Measurements from ENCODE around the gene NTN4. TPM values are rescaled to one million over a fixed set of nuclear protein-coding genes. Genes with fewer than 3 reads are reported as not detected.
A peak's percentile ranks its signal among the peaks of the same experiment; 100 is the strongest.

NTN4 gene
- total RNA-seq, 2 donors from 2014 or later, result 79.2 to 118 TPM

DNA sequence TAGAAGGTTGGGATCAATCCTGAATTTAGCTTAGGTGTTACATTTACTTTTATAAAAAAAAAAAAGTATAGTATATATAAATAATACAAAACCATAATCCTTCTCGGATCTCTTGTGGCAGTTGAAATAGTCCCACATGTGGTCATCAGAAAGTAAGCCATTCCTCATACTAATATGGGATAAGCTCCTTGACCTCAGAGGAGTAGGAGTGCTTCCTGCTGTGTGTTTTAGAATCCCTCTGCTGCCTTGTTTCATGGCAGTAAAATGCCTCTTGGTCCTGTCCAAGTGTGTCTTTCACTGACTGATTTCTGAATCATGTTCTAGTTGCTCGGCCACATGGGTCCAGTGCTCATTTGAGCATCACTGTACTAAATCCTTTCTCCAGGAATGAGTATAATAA is 117.0 kb downstream of the NTN4 start:
- H3K36me3 ChIP-seq, result no peaks in the 10 kb centered on the region
- H3K9me3 ChIP-seq, result no peaks in the 10 kb centered on the region
- WGBS, result 87% methylated on average over 2 of the region's 2 CpGs
- intact Hi-C loops (cut with DNase I), result no loop called here
- no peaks in the 10 kb centered on the region for H3K4me1 ChIP-seq (replicated peaks)
- TF ChIP-seq, protein P1, sequence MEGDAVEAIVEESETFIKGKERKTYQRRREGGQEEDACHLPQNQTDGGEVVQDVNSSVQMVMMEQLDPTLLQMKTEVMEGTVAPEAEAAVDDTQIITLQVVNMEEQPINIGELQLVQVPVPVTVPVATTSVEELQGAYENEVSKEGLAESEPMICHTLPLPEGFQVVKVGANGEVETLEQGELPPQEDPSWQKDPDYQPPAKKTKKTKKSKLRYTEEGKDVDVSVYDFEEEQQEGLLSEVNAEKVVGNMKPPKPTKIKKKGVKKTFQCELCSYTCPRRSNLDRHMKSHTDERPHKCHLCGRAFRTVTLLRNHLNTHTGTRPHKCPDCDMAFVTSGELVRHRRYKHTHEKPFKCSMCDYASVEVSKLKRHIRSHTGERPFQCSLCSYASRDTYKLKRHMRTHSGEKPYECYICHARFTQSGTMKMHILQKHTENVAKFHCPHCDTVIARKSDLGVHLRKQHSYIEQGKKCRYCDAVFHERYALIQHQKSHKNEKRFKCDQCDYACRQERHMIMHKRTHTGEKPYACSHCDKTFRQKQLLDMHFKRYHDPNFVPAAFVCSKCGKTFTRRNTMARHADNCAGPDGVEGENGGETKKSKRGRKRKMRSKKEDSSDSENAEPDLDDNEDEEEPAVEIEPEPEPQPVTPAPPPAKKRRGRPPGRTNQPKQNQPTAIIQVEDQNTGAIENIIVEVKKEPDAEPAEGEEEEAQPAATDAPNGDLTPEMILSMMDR (IDR thresholded peaks at IDR 0.05), result no peak
- TF ChIP-seq POLR2A (IDR thresholded peaks at IDR 0.05) (no peak), POLR2AphosphoS5 (IDR thresholded peaks at IDR 0.05) (no peak)
- H3K27me3 ChIP-seq (replicated peaks; ENCODE audit: insufficient read depth), result no peaks in the 10 kb centered on the region
- DNase-seq (ENCODE audit: low spot score), result no peak
- no peak overlapping the region for H3K4me3 ChIP-seq
- no peak overlapping the region for H3K27ac ChIP-seq

DNA sequence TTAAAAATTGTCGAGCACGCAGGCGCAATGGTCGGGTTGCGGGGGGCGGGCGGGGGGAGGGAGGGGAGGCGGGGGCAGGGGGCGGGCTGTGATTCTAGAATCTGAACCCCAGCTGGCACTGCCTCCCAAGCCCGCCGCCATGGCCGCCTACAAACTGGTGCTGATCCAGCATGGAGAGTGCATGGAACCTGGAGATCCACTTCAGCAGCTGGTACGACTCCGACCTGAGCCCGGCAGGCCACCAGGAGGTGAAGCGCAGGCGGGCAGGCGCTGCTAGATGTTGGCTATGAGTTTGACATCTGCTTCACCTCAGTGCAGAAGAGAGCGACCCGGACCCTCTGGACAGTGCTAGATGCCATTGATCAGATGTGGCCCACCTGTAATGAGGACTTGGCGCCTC is 118.4 kb downstream of the NTN4 start:
- no peak for DNase-seq (ENCODE audit: low spot score)
- Histone ChIP-seq H3K4me1 (replicated peaks) (no peaks in the 10 kb centered on the region), H3K36me3 (no peaks in the 10 kb centered on the region), H3K27ac (no peak overlapping the region), H3K27me3 (replicated peaks; ENCODE audit: insufficient read depth) (no peaks in the 10 kb centered on the region), H3K9me3 (no peaks in the 10 kb centered on the region), H3K4me3 (no peak overlapping the region)
- 96% methylated on average over 21 of the region's 21 CpGs for WGBS
- intact Hi-C loops (cut with DNase I), result no loop called here
- TF ChIP-seq, protein P1 (IDR thresholded peaks at IDR 0.05), result no peak
- TF ChIP-seq POLR2A (IDR thresholded peaks at IDR 0.05), result no peak

DNA sequence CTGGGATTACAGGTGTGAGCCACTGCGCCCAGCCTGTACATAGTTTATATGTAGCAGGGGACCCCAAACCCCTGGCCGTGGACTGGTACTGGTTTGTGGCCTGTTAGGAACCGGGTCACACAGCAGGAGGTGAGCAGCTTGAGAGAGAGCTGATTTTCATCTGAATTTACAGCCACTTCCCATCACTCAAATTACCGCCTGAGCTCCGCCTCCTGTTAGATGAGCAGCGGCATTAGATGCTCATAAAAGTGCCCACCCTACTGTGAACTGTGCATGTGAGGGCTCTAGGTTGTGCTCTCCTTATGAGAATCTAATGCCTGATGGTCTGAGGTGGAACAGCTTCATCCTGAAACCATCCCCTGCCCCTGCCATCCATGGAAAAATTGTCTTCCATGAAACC is 119.3 kb downstream of the NTN4 start:
- Histone ChIP-seq H3K4me3 (no peak overlapping the region), H3K27ac (no peak overlapping the region), H3K9me3 (no peaks in the 10 kb centered on the region), H3K36me3 (no peaks in the 10 kb centered on the region), H3K4me1 (replicated peaks) (no peaks in the 10 kb centered on the region), H3K27me3 (replicated peaks; ENCODE audit: insufficient read depth) (no peaks in the 10 kb centered on the region)
- TF ChIP-seq, protein P1 (IDR thresholded peaks at IDR 0.05), result no peak
- no peak for TF ChIP-seq POLR2A (IDR thresholded peaks at IDR 0.05)
- TF ChIP-seq POLR2AphosphoS5 (IDR thresholded peaks at IDR 0.05), result no peak
- DNase-seq (ENCODE audit: low spot score), result no peak
- 77% methylated on average over 6 of the region's 6 CpGs for WGBS
- intact Hi-C loops (cut with DNase I), result no loop called here

DNA sequence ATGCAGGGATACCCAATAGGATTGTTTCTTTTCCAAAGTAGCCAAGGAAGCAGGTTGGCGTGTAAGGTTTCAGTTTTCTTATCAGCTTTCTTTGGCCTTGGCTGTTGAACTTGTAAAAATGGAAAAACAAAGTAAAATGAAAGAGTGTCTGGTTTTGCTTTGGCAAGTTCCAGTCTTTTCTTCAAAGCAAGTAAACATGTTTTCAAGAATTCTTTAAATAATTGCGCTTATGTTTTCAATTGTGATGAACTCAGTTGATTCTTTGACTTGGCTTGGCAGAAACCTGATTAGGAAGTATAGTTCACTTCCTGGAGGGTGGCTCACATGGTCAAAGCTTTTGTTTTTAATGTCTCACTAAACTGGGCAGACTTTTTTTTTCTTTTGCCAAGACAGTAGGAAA is 127.0 kb downstream of the NTN4 start:
- Histone ChIP-seq H3K27ac (peak overlapping the region in 1 of 2 donors; percentile 25), H3K36me3 (no peaks in the 10 kb centered on the region), H3K27me3 (replicated peaks; ENCODE audit: insufficient read depth) (no peaks in the 10 kb centered on the region), H3K9me3 (no peaks in the 10 kb centered on the region), H3K4me1 (replicated peaks) (no peaks in the 10 kb centered on the region), H3K4me3 (no peak overlapping the region)
- peak; percentile 16 for DNase-seq (ENCODE audit: low spot score)
- WGBS, result 36% methylated on average over 2 of the region's 2 CpGs
- TF ChIP-seq POLR2AphosphoS5 (IDR thresholded peaks at IDR 0.05) (peak; percentile 69), POLR2A (IDR thresholded peaks at IDR 0.05) (no peak)
- TF ChIP-seq, protein P1 (IDR thresholded peaks at IDR 0.05), result no peak
- intact Hi-C loops (cut with DNase I), result no loop called here

DNA sequence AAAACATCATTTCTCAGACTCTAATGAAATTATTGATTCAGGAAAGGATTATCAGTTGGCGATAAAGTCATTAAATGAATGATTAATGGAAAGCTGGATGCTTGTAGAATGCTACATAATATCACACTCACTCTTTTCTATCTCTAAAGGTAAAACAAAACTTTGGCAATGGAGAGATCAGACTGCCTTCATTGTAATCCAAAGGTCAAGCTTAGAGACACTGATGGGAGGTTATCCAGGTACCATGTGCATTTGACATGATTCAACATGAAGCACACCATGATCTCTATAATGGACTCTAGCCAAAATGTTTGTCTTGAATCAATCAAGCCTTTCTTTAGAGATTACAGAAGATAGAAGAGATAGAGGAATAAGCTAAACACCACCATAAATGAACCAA is 129.2 kb downstream of the NTN4 start:
- no peak overlapping the region for H3K4me3 ChIP-seq
- no peaks in the 10 kb centered on the region for H3K4me1 ChIP-seq (replicated peaks)
- H3K9me3 ChIP-seq, result no peaks in the 10 kb centered on the region
- DNase-seq (ENCODE audit: low spot score), result no peak
- intact Hi-C loops (cut with DNase I), result no loop called here
- H3K27ac ChIP-seq, result no peak overlapping the region
- H3K36me3 ChIP-seq, result no peaks in the 10 kb centered on the region
- no peaks in the 10 kb centered on the region for H3K27me3 ChIP-seq (replicated peaks; ENCODE audit: insufficient read depth)
- no peak for TF ChIP-seq POLR2AphosphoS5 (IDR thresholded peaks at IDR 0.05)
- TF ChIP-seq, protein P1 (IDR thresholded peaks at IDR 0.05), result no peak
- TF ChIP-seq POLR2A (IDR thresholded peaks at IDR 0.05), result no peak
- 89% methylated on average over 1 of the region's 1 CpG for WGBS

Measured in prostate gland (tissue), 2 donors.